Renal cortex interstitium (tissue), 11 donors: ENCODE measurements around the gene TRPC4AP. TPM values are rescaled to one million over a fixed set of nuclear protein-coding genes. Genes with fewer than 3 reads are reported as not detected.

ENCODE experiments used
- DNase-seq, 11 donors: peaks; one replicate each; pipeline ENCODE4 v3.0.0-alpha.2; 2013; ENCODE audit warnings: low read depth in 9 of 11, low spot score in 4 of 11; ENCODE audit errors: extremely low read depth in 1 of 11
- polyA plus RNA-seq, 3 donors: library from polyadenylated mRNA; unstranded; fragments of 120-200 nt; gene quantifications; one replicate each; pipeline ENCODE4 v1.2.1, GENCODE V29; 2013; ENCODE audit not compliant: insufficient read length in 3 of 3

The TRPC4AP gene
- polyA plus RNA-seq, 3 donors, result 66.6 to 69.2 (median 68.0) TPM

DNA sequence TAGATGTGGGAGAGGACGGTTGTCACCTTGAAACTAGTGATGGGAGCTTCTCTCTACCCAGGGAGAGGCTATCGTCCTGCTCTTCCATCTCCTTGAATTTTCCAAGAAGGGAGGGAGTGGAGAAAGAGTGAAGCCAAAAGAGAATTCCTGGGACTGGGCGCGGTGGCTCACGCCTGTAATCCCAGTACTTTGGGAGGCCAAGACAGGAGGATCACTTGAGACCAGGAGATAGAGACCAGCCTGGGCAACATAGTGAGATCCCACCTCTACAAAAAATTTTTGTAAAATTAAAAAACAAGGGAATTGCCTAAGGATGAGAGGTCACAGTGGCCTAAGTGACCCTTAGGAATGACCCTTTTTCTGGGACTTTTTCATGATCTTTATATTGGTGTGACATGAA is 128.1 kb downstream of the TRPC4AP start:
- DNase-seq, result no peak

DNA sequence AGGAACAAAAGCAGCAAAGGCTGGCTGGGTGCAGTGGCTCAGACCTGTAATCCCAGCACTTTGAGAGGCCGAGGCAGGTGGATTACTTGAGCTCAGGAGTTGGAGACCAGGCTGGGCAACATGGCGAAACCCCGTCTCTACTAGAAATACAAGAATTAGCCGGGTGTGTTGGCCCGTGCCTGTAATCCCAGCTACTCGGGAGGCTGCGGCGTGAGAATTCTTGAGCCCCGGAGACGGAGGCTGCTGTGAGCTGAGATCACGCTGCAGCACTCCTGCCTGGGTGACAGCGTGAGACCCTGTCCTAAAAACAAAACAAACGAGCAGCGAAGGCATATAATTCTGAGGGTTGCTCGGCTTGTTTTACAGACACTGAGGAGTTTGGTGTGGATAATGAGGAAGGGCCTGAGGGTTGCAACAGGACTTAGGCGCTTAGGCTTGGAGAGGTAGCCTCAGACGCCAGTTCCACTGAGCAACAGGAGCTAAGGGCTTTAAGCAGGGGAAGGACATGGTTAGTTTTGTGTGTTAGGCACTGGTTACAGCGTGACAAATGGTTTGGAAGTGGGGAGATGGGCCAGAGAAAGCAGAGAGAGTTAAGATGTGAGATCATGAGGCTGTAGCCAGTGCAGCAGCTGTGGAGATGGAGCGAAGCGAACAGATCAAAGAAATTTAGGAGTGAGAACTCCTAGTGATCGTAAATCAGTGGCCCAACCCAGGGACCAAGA is 135.7 kb downstream of the TRPC4AP start:
- DNase-seq, result no peak

DNA sequence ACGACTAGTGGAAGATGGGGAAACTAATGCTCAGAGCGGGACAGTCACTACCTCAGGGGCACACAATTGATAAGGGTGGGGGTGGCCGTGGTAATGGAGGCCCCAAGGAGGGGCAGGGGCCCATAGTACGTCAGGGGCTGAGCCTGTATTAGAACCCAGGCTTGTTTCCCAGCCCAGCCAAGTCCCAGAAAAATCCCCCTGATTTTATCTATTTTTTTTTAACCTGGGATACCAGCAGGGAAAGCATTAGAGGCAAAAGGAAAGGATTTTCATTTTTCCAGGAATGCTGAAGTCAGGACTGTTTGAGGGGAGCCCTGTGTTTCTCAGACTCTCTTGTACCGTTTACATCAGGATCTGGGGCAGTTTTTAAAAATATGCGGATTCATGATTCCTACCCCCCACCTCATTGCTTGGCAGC is 136.6 kb downstream of the TRPC4AP start:
- no peak for DNase-seq

DNA sequence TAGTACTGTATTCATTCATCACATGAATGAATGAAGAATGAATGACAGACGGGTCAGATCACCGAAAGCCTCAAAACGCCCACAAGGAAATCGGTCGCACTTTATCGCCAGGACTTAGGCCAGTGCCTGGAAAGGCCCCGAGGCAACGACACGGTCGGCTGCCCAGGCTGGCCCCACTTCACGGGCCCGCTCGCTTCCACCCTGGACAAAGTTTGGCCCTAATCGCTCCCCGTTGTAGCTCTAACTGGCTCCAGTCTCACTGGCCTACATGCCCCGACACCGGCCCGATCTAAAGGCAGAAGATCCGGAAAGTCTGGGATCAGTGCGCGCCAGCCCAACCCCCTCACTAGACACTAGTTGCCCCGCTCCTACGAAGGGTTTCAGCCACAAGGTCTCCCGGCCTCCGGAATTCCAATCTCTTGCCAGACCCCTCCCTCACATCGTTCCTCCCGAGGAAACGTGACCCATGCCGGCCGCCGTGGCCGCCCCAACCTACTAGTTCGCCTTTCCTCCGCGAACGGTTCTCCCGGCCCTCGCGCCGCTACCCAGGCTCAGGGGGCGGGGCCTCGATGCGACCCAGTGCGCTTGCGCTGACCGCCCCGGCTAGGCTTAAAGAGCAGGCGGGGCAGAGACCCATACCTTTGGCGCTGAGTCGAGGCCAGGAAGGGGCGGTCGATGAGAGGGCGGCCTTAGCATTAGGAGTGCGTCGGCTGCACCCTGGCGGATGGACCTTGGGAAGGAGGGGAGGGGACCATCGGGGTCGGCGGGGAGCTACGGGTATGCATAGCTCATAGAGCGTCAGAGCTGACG is 137.2 kb downstream of the TRPC4AP start, which contains the start of the genes GSS and MYH7B:
Gene GSS (minus strand): TSS at position 576 of the 810 bp plus-strand sequence. CDS start 3,954 bp downstream, outside the sequence.
Gene MYH7B (plus strand): TSS at position 638 of the 810 bp plus-strand sequence. CDS start 22,138 bp downstream, outside the sequence.
- peak; percentile 84 to 97 (median 94) for DNase-seq

DNA sequence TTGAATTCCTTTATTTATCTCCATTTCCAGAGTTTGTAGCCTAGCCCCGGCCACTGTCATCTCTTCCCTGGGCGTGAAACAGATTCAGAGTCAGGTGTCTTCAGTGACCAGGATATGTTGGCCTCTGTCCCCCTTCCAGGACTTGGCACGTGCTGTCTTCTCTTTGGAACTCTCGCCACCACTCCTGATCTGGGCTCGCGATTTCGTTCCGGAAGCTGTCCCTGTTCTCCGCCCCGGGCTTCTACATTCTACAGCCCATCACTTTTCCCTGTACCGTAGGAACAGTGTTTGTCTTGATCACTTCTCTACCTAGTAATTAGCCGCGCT is 137.7 kb downstream of the TRPC4AP start:
- DNase-seq, result no peak

DNA sequence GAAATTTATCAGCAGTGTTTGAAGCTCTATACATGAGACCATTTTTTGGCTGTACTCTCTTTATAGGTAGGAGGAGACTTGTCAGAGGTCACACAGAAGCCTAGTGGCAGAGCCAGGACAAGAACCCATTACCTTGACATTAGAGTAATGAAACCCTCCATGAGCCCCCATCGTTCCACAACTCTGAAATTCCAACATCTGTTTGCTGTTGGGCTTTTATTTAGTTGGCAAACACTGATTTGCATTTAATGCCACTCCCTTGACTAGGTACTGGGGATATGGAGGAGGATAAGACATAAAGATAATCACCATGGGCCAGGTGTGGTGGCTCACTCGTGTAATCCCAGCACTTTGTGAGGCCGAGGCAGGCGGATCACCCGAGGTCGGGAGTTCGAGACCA is 138.6 kb downstream of the TRPC4AP start:
- DNase-seq, result no peak

DNA sequence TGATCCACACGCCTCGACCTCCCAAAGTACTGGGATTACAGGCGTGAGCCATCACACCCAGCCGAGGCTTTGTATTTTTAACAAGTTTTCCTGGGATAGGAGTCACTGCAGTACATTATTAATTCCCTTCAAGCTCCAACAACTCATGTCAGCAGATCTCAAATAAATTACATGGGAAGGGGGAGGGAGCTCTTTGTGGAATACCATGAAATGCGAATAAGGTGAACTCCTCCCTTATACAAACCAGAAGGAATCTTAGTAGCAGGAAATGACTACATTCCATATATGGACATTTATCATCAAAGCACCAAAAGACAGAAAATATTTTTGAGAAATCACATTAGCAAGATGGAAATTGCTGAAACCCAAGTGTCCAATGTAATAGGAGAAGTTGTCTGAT is 139.9 kb downstream of the TRPC4AP start:
- DNase-seq, result peak in 4 of 11 donors; percentile 24 to 62 (median 57)

Other genes with a start within 250 kb of the TRPC4AP start
- 10 to 100 TPM; 18.4 to 34.4 (median 22.8) TPM for gene GGT7, start 220.0 kb downstream of the TRPC4AP start, polyA plus RNA-seq
- gene ACSS2, start 216.2 kb downstream of the TRPC4AP start, polyA plus RNA-seq, result 10 to 100 TPM; 38.2 to 53.5 (median 40.8) TPM
- 10 to 100 TPM; 50.1 to 57.9 (median 57.4) TPM for gene GSS, start 137.0 kb downstream of the TRPC4AP start, polyA plus RNA-seq
- gene MYH7B, start 136.9 kb downstream of the TRPC4AP start, polyA plus RNA-seq, result 1 to 10 TPM in 2 of 3 donors, under 1 TPM in 1; 0.84 to 2.7 (median 1.6) TPM
- 10 to 100 TPM; 15.5 to 16.9 (median 16.3) TPM for gene EDEM2, start 54.5 kb upstream of the TRPC4AP start, polyA plus RNA-seq
- gene PROCR, start 79.3 kb upstream of the TRPC4AP start, polyA plus RNA-seq, result 10 to 100 TPM in 1 of 3 donors, 1 to 10 TPM in 2; 6.5 to 10.8 (median 7.6) TPM
- 1 to 10 TPM; 1.6 to 2.6 (median 1.8) TPM for gene MMP24, start 133.9 kb upstream of the TRPC4AP start, polyA plus RNA-seq
- gene MMP24OS, start 185.3 kb upstream of the TRPC4AP start, polyA plus RNA-seq, result 10 to 100 TPM; 33.6 to 51.0 (median 33.7) TPM
- 100 to 1,000 TPM; 130 to 167 (median 165) TPM for gene EIF6, start 192.0 kb upstream of the TRPC4AP start, polyA plus RNA-seq
- gene FAM83C, start 199.6 kb upstream of the TRPC4AP start, polyA plus RNA-seq, result under 1 TPM in 1 of 3 donors, not detected in 2; 0.05 TPM